HG03025 (cell line): ENCODE results near the gene ZNRF1.
"Not testable (repeated sequence)": the region's sequence is repeated elsewhere in the genome, so short reads cannot be mapped to it uniquely, and the experiment has no call there.

Experiments used
- ATAC-seq: cut with Tn5 transposase; IDR thresholded peaks from one replicate; pipeline ENCODE4 v1.9.1; 2021; ENCODE audit warnings: mild to moderate bottlenecking, moderate library complexity; ENCODE audit not compliant: unreplicated experiment, low FRiP score

Gene ZNRF1

GRCh38 chr16:75000481-75001081 is 1.8 kb downstream of the ZNRF1 start:
- no peak for ATAC-seq

- ATAC-seq, result no peak
These were observed 3.6 kb downstream of the ZNRF1 start for GRCh38 chr16:75002474-75002873.

- no peak for ATAC-seq
These were observed 5.1 kb downstream of the ZNRF1 start for GRCh38 chr16:75003931-75004330.

GRCh38 chr16:75004460-75004859 is 5.6 kb downstream of the ZNRF1 start:
- no peak for ATAC-seq

- ATAC-seq, result no peak
These were observed 6.9 kb downstream of the ZNRF1 start for GRCh38 chr16:75005697-75006096.

GRCh38 chr16:75007443-75007842 is 8.6 kb downstream of the ZNRF1 start:
- ATAC-seq, result no peak

GRCh38 chr16:75010427-75010826 is 11.6 kb downstream of the ZNRF1 start:
- ATAC-seq, result no peak

GRCh38 chr16:75011634-75012307 is 12.9 kb downstream of the ZNRF1 start:
- ATAC-seq, result no peak

GRCh38 chr16:75012380-75013081 is 13.7 kb downstream of the ZNRF1 start:
- no peak for ATAC-seq

GRCh38 chr16:75013123-75013522 is 14.3 kb downstream of the ZNRF1 start:
- ATAC-seq, result not testable (repeated sequence)

- no peak for ATAC-seq
These were observed 15.5 kb downstream of the ZNRF1 start for GRCh38 chr16:75014318-75014717.

- ATAC-seq, result not testable (repeated sequence)
These were observed 17.7 kb downstream of the ZNRF1 start for GRCh38 chr16:75016451-75017081.

GRCh38 chr16:75017670-75018525 is 19.1 kb downstream of the ZNRF1 start:
- no peak for ATAC-seq

- no peak for ATAC-seq
These were observed 20.2 kb downstream of the ZNRF1 start for GRCh38 chr16:75019007-75019406.

- no peak for ATAC-seq
These were observed 20.8 kb downstream of the ZNRF1 start for GRCh38 chr16:75019586-75019985.

GRCh38 chr16:75021410-75021809 is 22.6 kb downstream of the ZNRF1 start:
- ATAC-seq, result no peak

GRCh38 chr16:75022567-75022966 is 23.7 kb downstream of the ZNRF1 start:
- no peak for ATAC-seq

- no peak for ATAC-seq
These were observed 24.2 kb downstream of the ZNRF1 start for GRCh38 chr16:75023009-75023408.

- ATAC-seq, result no peak
These were observed 25.4 kb downstream of the ZNRF1 start for GRCh38 chr16:75024182-75024581.

GRCh38 chr16:75024594-75024993 is 25.8 kb downstream of the ZNRF1 start:
- no peak for ATAC-seq
